ENCODE results near the gene SLC35F3.

Gene SLC35F3

DNA sequence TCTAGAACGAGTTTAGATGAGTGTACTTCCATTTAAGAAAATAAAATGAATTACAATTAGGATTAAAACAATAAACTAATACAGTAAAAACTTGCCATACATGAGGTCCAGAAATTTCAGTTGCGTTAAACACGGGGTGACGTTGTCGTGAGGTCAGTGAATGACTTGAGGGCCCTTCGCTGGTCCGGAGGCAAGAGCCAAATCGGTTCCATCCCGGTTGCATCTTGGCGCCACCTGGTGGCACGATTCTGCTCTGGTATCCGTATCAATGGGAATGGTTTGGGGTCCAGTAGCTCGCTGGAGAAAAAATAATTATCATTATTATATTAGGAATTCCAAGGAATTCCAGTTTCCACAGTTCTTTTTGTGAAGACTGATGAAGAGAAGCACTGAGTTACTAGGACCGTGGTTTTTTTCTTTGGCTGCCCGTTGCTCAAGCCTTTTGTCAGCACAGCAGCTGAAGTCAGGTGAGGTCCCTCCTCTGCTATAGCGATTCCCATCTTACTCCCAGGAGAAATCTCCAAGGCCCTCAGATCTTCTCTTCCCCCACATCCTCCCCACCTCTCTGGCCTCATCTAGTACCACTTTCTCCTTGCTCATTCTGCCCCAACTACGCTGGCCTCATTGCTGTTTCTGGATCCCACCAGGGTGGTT lies 161.4 kb downstream of the SLC35F3 start:
- no peak overlapping the region for H3K27ac Mint-ChIP-seq
- DNase-seq (ENCODE audit: low spot score in 2 of 2) (peak; percentile 51 to 52), ATAC-seq (ENCODE audit: low read depth) (peak; percentile 46)
- no peak overlapping the region for H3K4me3 Mint-ChIP-seq
- H3K9me3 Mint-ChIP-seq: peaks cover 8% of the 10 kb centered on the region
- H3K27me3 Mint-ChIP-seq: peaks cover 7% of the 10 kb centered on the region
- H3K36me3 Mint-ChIP-seq: peaks cover 3% of the 10 kb centered on the region
- peaks cover 3% of the 10 kb centered on the region for H3K4me1 Mint-ChIP-seq

DNA sequence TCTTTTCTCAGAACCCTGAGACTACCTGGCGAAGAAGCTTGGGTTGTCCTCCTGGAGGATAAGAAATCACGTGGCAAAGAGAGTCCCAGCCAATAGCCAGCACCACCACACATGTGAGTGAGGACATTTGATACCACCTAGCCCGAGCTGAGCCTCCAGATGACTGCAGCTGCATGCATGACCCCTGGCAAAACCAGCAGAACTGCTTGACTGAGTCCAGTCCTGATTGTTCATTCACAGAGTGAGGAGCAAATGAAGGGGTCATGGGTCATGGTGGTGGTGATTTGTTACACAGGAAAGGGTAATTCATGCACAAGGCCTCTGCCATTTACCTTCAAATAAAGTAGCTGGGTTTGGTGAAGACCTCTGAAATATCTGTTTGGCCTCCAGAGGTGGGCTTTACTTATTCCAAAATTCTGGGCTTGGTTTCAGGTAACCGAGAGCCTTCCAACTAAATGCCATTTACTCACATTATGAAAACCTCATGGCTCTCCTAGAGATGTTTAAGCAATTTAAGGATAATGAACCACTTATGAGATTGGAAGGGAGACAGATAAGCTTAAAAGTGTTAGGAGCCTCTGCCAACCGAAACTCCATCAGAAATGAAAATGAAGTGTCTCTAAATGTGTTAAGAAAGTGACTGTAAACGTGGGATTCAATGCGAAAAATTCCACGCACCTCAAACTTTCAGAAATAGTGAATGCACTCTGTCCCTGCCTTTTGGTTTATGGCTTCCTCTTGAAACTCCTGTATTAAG lies 163.3 kb downstream of the SLC35F3 start:
- Mint-ChIP-seq H3K36me3 (no peaks in the 10 kb centered on the region), H3K27ac (no peak overlapping the region), H3K27me3 (peaks cover 7% of the 10 kb centered on the region), H3K9me3 (no peaks in the 10 kb centered on the region), H3K4me3 (no peak overlapping the region), H3K4me1 (peaks cover 3% of the 10 kb centered on the region)
- no peak for DNase-seq (ENCODE audit: low spot score in 2 of 2)
- ATAC-seq (ENCODE audit: low read depth): no peak

DNA sequence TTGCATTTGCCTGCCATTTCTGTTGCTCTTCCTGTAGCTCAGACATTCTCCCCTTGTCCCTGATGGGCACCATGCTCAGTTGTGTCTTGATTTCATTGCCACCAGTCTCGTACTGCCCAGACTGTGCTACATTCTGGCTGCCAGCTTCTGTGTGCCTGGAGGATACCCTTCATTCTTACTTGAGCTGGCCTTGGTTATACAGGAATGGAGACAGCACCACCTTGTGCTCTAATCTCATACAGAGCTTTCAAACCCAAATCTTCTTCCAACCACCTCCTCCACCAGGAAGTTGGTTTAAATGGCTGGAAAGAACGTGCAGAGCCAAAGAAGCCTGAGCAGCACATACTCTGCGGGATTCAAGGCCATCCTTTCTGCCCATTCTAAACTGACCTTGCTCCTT lies 165.3 kb downstream of the SLC35F3 start:
- DNase-seq (ENCODE audit: low spot score in 2 of 2) (no peak), ATAC-seq (ENCODE audit: low read depth) (no peak)
- H3K27ac Mint-ChIP-seq: no peak overlapping the region

DNA sequence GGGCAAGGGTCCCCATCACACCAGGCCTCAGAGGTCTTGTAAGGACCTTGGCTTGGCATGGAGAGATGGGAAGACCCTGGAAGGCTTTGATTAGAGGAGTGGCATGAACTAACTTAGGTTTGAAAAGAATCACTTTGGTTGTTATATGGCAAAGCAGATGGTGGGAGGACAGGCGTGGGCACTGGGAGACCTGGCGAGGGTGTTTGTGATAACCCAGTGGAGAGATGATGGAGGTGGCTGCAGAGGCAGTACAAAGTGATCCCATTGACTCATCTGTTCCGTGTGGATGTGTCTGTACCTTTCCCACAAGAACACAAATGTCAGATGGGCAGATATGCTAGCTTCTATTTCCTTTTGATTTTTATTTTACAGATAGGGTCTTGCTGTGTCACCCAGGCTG lies 168.3 kb downstream of the SLC35F3 start:
- no peaks in the 10 kb centered on the region for H3K4me1 Mint-ChIP-seq
- no peak overlapping the region for H3K27ac Mint-ChIP-seq
- H3K27me3 Mint-ChIP-seq: peaks cover 11% of the 10 kb centered on the region
- no peaks in the 10 kb centered on the region for H3K36me3 Mint-ChIP-seq
- DNase-seq (ENCODE audit: low spot score in 2 of 2) (no peak), ATAC-seq (ENCODE audit: low read depth) (no peak)
- H3K4me3 Mint-ChIP-seq: no peak overlapping the region
- no peaks in the 10 kb centered on the region for H3K9me3 Mint-ChIP-seq

More for the DNA sequence above, 165.3 kb downstream of the SLC35F3 start:
- Mint-ChIP-seq H3K9me3 (no peaks in the 10 kb centered on the region), H3K4me1 (peaks cover 3% of the 10 kb centered on the region), H3K4me3 (no peak overlapping the region), H3K27me3 (peaks cover 16% of the 10 kb centered on the region), H3K36me3 (no peaks in the 10 kb centered on the region)

DNA sequence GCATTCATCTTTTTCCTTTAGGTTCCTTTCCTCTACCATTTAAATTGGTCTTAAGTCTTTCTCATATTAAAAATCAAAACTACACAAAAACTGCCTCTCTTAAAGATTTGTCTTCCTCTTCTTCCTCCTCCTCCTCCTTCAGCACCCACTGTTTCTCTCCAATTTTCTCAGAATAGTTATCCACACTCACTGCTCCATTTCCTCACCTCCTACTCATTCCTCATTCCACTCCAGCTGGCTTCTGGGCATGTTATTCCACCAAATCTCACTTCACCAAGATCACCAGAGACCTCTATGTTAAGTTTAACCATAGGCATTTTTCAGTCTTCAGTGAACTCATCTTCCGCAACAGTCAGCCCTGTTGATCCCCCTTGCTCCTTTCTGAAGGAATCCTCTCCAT lies 173.7 kb downstream of the SLC35F3 start:
- Mint-ChIP-seq H3K4me3 (no peak overlapping the region), H3K27ac (no peak overlapping the region)

DNA sequence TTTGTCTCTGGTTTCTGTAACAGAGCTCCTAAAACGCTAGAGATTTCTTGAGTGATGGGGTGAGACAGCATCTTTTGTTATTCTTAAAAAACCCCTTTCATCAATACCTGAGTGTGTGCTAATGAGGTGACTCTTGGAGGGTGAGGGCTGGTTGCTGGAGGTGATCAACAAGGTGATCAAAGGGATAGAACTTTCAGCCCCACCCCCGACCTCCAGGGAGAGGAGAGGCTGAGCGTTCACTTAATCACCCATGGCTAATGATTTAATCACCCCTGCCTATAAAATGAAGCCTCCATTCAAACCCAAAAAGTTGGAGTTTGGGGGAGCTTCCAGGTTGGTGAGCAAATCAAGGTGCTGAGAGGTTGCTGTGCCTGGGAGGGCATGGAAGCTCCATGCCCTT lies 175.4 kb downstream of the SLC35F3 start:
- no peak overlapping the region for H3K27ac Mint-ChIP-seq
- DNase-seq (ENCODE audit: low spot score in 2 of 2) (no peak), ATAC-seq (ENCODE audit: low read depth) (no peak)
- no peak overlapping the region for H3K4me3 Mint-ChIP-seq
- H3K9me3 Mint-ChIP-seq: no peaks in the 10 kb centered on the region
- H3K4me1 Mint-ChIP-seq: no peaks in the 10 kb centered on the region
- H3K27me3 Mint-ChIP-seq: peaks cover 3% of the 10 kb centered on the region
- H3K36me3 Mint-ChIP-seq: no peaks in the 10 kb centered on the region

More for the DNA sequence above, 173.7 kb downstream of the SLC35F3 start:
- Mint-ChIP-seq H3K36me3 (no peaks in the 10 kb centered on the region), H3K9me3 (no peaks in the 10 kb centered on the region), H3K4me1 (no peaks in the 10 kb centered on the region), H3K27me3 (peaks cover 11% of the 10 kb centered on the region)
- DNase-seq (ENCODE audit: low spot score in 2 of 2) (no peak), ATAC-seq (ENCODE audit: low read depth) (no peak)

DNA sequence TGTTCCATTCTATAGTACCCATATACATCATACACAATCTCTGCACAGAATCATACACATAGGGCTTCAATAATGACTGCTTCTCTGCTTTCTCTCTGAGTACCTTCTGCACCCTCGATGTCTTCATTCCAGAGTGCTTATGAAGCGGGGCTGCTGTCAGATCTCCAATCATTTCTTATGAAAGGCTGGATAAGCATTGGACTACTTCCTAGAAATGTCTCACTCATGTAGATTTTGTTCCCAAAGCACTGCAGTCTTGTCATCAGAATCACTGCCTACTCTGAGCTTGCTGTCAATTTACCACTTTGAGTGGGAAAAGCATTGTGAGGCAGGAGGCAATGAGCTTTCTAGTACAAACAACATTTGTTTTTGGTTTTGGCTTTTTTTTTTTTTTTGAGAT lies 179.0 kb downstream of the SLC35F3 start:
- peaks cover 11% of the 10 kb centered on the region for H3K27me3 Mint-ChIP-seq
- H3K4me3 Mint-ChIP-seq: no peak overlapping the region
- no peak for ATAC-seq (ENCODE audit: low read depth)
- no peaks in the 10 kb centered on the region for H3K4me1 Mint-ChIP-seq
- H3K9me3 Mint-ChIP-seq: no peaks in the 10 kb centered on the region
- H3K27ac Mint-ChIP-seq: no peak overlapping the region
- no peak for DNase-seq (ENCODE audit: low spot score in 2 of 2)
- no peaks in the 10 kb centered on the region for H3K36me3 Mint-ChIP-seq

DNA sequence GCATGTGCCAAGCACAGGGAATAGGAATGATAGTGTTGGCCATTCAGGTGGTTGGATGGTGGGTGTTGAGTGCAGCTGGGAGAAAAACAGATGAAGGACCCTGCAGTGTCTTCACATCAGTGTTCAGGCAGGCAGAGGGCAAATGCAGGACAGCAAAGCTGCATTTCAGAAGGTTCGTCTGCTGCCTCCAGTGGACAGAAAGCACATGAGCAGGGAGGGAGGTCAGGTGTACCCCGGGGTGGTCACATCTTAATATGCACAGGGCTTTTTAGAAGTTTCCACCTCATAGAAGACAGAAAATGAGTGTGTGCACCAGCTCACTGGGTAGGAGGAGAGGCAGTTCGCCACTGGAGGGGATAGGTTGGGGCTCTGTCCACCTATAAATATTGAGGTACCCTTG lies 184.9 kb downstream of the SLC35F3 start:
- DNase-seq (ENCODE audit: low spot score in 2 of 2) (no peak), ATAC-seq (ENCODE audit: low read depth) (no peak)
- H3K27ac Mint-ChIP-seq: no peak overlapping the region
- no peaks in the 10 kb centered on the region for H3K36me3 Mint-ChIP-seq
- H3K27me3 Mint-ChIP-seq: peaks cover 19% of the 10 kb centered on the region
- H3K4me3 Mint-ChIP-seq: no peak overlapping the region
- no peaks in the 10 kb centered on the region for H3K9me3 Mint-ChIP-seq
- H3K4me1 Mint-ChIP-seq: no peaks in the 10 kb centered on the region

DNA sequence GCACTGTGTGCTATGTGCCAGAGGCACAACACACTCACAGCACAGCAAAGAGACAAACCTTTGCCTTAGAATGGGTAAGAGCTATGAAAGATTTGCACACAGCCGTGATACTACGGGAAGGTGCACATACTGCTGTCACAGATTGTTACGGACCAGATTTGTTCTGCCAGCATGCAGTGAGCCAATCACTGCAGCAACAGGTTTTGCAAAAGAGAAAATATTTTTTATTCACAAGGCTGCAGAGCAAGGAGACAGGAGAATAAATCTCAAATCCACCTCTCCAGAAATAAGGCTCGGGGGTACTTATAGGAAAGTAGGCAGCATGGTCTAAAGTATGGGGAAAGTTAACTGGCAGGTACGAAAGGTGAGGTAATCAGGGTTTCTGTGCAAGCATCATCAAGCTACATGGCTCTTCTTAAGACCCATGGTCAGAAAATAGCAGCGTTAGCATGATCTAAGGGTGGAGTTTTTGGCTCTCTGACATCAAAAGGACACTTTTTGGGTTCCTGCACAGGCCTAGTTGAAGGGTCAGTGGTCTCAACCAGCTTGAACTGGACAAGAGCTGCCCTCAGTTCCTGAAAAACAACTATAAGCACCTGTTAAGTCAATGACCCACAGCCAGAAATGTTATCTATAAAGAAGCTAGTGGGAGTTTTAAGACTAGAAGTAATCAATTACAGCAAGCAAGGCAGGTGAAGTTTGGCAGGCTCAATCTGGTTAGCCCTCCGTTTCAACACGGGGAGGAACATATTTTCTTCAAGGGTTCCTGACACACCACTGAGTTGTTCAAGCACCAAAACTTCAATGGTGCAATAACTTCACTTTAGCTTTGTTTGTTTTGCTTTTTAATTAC lies 186.0 kb downstream of the SLC35F3 start:
- ATAC-seq (ENCODE audit: low read depth): no peak
- no peak for DNase-seq (ENCODE audit: low spot score in 2 of 2)
- Mint-ChIP-seq H3K9me3 (peaks cover 1% of the 10 kb centered on the region), H3K27me3 (peaks cover 19% of the 10 kb centered on the region), H3K27ac (no peak overlapping the region), H3K36me3 (no peaks in the 10 kb centered on the region), H3K4me1 (no peaks in the 10 kb centered on the region), H3K4me3 (no peak overlapping the region)

DNA sequence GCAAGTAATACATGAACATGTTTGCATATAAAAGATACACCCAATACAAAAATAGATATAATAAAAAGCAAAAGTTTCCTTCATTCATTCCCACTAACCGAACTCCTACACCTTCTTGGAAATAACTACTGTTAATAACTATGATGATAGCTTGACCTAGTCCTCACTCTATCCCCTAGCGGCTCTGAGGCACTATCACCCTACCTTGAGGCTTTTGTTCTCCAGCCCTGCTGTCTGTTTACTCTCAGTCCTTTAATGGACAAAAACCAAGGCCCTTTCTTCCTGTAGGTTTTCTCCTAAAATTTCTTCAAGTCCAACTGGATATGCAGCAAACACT lies 186.6 kb downstream of the SLC35F3 start:
- Mint-ChIP-seq H3K4me3 (no peak overlapping the region), H3K27ac (no peak overlapping the region), H3K36me3 (no peaks in the 10 kb centered on the region), H3K4me1 (no peaks in the 10 kb centered on the region), H3K9me3 (peaks cover 1% of the 10 kb centered on the region), H3K27me3 (peaks cover 17% of the 10 kb centered on the region)
- ATAC-seq (ENCODE audit: low read depth) (no peak), DNase-seq (ENCODE audit: low spot score in 2 of 2) (no peak)

DNA sequence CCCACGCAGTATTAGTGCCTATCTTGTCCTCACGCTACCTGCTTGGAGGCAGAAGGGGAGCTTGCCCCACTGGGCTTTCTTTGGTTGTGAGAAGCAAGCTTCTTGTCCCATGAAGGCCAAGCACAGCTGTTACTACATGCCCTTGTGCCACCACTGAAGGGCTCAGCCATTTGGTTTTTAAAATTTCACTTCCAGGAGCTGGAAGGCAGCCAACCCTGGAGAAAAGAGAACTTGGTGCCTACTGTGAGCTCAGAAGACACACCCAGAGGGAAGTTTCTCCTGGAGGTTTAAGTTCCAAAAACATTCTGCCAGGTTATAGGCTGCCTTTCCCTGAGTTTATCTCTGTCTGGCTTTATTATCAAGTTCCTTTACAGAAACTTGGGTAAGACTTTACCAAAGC lies 187.4 kb downstream of the SLC35F3 start:
- peaks cover 14% of the 10 kb centered on the region for H3K27me3 Mint-ChIP-seq
- no peaks in the 10 kb centered on the region for H3K36me3 Mint-ChIP-seq
- no peaks in the 10 kb centered on the region for H3K4me1 Mint-ChIP-seq
- ATAC-seq (ENCODE audit: low read depth) (no peak), DNase-seq (ENCODE audit: low spot score in 2 of 2) (no peak)
- peaks cover 1% of the 10 kb centered on the region for H3K9me3 Mint-ChIP-seq
- no peak overlapping the region for H3K4me3 Mint-ChIP-seq
- no peak overlapping the region for H3K27ac Mint-ChIP-seq

DNA sequence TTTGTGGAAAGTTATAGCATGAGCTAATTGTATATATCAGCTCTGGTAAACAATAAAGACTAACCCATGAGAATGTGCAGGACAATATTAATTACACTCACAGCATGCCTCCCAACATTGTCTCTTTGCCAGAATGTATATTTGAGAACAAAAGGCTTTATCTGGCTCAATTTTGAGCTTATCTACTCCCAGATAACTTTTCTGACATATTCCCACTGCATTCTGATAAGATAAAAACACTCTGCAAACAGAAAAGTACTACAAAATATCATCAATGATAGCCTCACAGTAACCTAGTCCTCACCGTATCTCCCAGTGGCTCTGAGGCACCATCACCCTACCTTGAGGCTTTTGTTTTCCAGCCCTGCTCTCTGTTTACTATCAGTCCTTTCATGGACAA lies 188.6 kb downstream of the SLC35F3 start:
- H3K27ac Mint-ChIP-seq: no peak overlapping the region

DNA sequence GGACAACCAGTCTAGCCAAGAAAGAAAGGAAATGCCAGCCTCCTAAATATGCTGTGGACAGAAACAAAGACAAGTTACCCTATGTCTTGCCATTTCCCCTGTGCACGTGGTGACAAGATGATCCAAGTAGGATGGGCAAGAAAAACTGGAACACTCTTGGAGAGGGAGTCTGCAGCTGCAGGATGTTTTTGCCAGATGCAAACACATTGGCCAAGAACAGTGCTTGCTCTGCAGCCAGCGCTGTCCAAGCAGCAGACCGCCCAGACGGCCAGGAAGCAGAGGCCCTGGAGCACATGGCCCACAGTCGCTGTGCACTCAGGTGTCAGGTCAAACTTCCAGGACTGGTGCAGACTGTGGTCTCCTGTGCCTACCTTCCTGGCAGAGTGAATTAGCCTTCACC lies 189.3 kb downstream of the SLC35F3 start:
- peaks cover 1% of the 10 kb centered on the region for H3K9me3 Mint-ChIP-seq
- DNase-seq (ENCODE audit: low spot score in 2 of 2): no peak

More for the DNA sequence above, 188.6 kb downstream of the SLC35F3 start:
- H3K9me3 Mint-ChIP-seq: peaks cover 1% of the 10 kb centered on the region
- H3K27me3 Mint-ChIP-seq: peaks cover 10% of the 10 kb centered on the region
- no peaks in the 10 kb centered on the region for H3K4me1 Mint-ChIP-seq
- ATAC-seq (ENCODE audit: low read depth) (no peak), DNase-seq (ENCODE audit: low spot score in 2 of 2) (no peak)
- no peak overlapping the region for H3K4me3 Mint-ChIP-seq
- no peaks in the 10 kb centered on the region for H3K36me3 Mint-ChIP-seq

DNA sequence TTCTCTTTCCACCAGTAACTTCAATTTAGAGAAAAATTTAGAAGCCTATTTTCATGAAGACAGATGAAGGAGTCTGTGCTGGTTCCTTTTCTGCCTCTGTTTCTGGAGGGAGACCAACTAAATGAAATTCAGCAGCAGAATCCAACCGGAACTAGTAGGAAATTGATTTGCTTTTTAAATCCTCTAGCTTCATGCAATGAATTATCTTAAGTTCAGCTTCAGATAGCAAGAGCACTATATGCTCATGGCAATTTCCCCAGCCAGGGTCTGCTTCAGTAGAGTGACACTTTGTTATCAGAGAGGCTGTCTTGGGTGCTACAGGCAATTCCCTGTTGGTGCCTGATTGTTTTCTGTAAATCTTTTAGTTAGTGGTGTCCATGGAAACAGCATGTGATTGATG lies 189.7 kb downstream of the SLC35F3 start:
- no peak overlapping the region for H3K27ac Mint-ChIP-seq
- H3K4me1 Mint-ChIP-seq: no peaks in the 10 kb centered on the region
- no peaks in the 10 kb centered on the region for H3K36me3 Mint-ChIP-seq
- H3K9me3 Mint-ChIP-seq: peaks cover 1% of the 10 kb centered on the region
- no peak for ATAC-seq (ENCODE audit: low read depth)
- DNase-seq (ENCODE audit: low spot score in 2 of 2): no peak
- no peak overlapping the region for H3K4me3 Mint-ChIP-seq
- H3K27me3 Mint-ChIP-seq: peaks cover 9% of the 10 kb centered on the region

More for the DNA sequence above, 189.3 kb downstream of the SLC35F3 start:
- ATAC-seq (ENCODE audit: low read depth): no peak
- peaks cover 10% of the 10 kb centered on the region for H3K27me3 Mint-ChIP-seq
- H3K4me1 Mint-ChIP-seq: no peaks in the 10 kb centered on the region
- H3K27ac Mint-ChIP-seq: no peak overlapping the region
- no peak overlapping the region for H3K4me3 Mint-ChIP-seq
- H3K36me3 Mint-ChIP-seq: no peaks in the 10 kb centered on the region

Measured in memory B cell (primary cell).